NOMO-1 treated with DMSO at 0.1 percent for 48 hours (cell line): ENCODE measurements around the gene C1GALT1C1L.
A peak's percentile ranks its signal among the peaks of the same experiment; 100 is the strongest.
"Not testable (repeated sequence)": the region's sequence is repeated elsewhere in the genome, so short reads cannot be mapped to it uniquely, and the experiment has no call there.

ENCODE experiments used
- DNase-seq: peaks from one replicate; lab custom pipeline; 2025; ENCODE audit not compliant: unreplicated experiment; lab: John Stamatoyannopoulos, UW

C1GALT1C1L gene

GRCh38 chr2:43676322-43677050 lies at the start of gene C1GALT1C1L:
C1GALT1C1L (minus strand) TSS chr2:43676429; CDS start chr2:43676322, 107 bp downstream.
- DNase-seq: peak; percentile 42

- DNase-seq: no peak
Measured at GRCh38 chr2:43725711-43726246, 49.5 kb upstream of the C1GALT1C1L start.

- no peak for DNase-seq
Measured at GRCh38 chr2:43724728-43725526, 48.7 kb upstream of the C1GALT1C1L start.

- DNase-seq: no peak
Measured at GRCh38 chr2:43718530-43719124, 42.4 kb upstream of the C1GALT1C1L start.

GRCh38 chr2:43717322-43717721 lies 41.1 kb upstream of the C1GALT1C1L start:
- DNase-seq: peak; percentile 22

GRCh38 chr2:43715300-43716098 lies 39.3 kb upstream of the C1GALT1C1L start:
- DNase-seq: no peak

- DNase-seq: no peak
Measured at GRCh38 chr2:43714164-43714563, 37.9 kb upstream of the C1GALT1C1L start.

- no peak for DNase-seq
Measured at GRCh38 chr2:43710866-43711265, 34.6 kb upstream of the C1GALT1C1L start.

- no peak for DNase-seq
Measured at GRCh38 chr2:43708891-43709290, 32.7 kb upstream of the C1GALT1C1L start.

GRCh38 chr2:43708178-43708577 lies 31.9 kb upstream of the C1GALT1C1L start:
- DNase-seq: no peak

- no peak for DNase-seq
Measured at GRCh38 chr2:43707255-43708015, 31.2 kb upstream of the C1GALT1C1L start.

- DNase-seq: no peak
Measured at GRCh38 chr2:43701111-43701510, 24.9 kb upstream of the C1GALT1C1L start.

GRCh38 chr2:43699761-43700160 lies 23.5 kb upstream of the C1GALT1C1L start:
- no peak for DNase-seq

GRCh38 chr2:43698140-43698539 lies 21.9 kb upstream of the C1GALT1C1L start:
- DNase-seq: not testable (repeated sequence)

GRCh38 chr2:43692428-43692994 lies 16.3 kb upstream of the C1GALT1C1L start:
- DNase-seq: no peak

GRCh38 chr2:43689999-43690398 lies 13.8 kb upstream of the C1GALT1C1L start:
- no peak for DNase-seq

- DNase-seq: no peak
Measured at GRCh38 chr2:43685357-43685756, 9.1 kb upstream of the C1GALT1C1L start.

GRCh38 chr2:43677783-43678182 lies 1.6 kb upstream of the C1GALT1C1L start:
- not testable (repeated sequence) for DNase-seq

- no peak for DNase-seq
Measured at GRCh38 chr2:43675646-43676321, 445 bp downstream of the C1GALT1C1L start.
